GM20431 (cell line): ENCODE results near the gene MAP2K5.

Source experiments
- in situ Hi-C: fragments of 300-500 bp; cut with MseI, MboI; formaldehyde crosslinking; loops from one replicate; pipeline ENCODE4 v1.15.0; 2020; ENCODE audit warnings: low sequenced_read_pairs; ENCODE audit not compliant: unreplicated experiment

MAP2K5 gene

DNA sequence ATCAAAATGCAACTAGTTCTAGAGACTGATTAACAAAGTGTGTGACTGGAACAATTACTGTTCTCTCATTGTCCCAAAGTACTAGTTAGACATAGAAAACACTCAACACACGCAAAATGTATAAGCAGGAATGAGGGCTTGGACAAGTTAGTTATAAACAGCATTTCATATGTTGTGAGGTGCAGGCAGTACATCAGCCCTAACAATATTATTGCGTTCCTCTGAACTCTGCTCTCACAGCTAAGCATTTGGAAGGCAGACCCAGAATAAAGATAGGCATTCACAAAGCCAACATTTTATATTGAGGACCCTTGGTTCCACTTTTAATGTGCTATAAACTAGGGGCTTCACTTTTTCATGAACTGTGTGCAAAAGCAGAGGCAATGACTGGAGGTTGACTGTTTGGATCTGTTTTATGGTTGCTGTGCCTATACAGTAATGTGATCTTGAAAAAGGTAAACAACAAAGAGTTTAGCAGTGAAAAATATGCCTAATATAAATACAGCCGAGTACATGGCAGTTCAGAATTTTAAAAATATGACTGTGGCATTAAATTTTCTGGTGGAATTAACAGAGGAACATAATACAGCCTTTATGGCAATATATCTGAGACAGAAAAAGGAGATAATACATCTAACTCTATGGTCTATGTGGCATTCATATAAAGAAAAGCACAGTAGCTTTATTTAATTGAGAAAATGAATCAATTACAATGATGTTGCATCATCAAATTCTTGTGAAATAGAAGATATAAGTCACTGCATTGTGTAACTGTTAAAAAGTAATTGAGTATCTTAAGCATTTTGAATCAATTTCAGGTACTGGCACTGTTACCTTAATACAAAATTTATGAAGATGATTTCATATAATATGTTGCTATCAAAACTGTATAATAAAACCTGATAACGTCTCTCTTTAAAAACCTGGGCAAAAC is 202.8 kb downstream of the MAP2K5 start:
- in situ Hi-C loops: no loop called here

DNA sequence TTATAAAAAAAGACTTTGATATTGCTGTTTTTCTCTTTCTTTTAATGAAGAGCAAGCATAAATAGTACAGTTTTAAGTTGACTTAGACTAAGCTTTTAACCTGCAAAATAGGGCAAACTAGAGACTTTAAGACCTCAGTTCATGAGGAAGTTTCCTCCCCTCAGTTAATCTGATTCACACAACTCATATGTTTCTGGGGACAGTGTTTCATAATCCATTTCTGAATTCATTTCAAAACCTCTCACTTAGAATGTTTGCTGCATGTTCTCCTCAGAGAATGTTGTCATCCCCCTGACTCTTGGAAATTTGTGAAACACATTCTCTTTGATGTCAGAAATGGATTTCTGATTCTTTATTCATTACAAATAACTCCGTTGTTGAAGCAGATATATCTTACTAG is 203.5 kb downstream of the MAP2K5 start:
- in situ Hi-C loops: no loop called here

DNA sequence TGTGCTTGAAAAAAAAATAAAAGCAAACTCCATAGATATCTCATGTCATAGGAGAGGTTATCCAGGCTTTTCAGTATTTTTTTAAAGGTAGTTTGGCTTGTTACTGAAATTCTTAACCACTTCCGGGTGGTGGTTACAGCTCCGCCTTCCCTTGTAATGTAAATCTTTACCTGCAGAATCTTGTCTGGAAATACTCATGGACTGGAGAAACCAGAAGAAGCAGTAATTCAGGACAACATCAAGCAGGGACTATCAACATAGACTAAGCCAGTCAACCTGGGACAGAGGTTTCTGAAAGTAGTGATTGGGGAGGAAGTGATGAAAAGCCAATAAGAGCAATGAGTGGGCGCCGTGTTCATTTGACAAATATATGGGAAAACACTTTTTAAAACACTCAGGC is 203.9 kb downstream of the MAP2K5 start:
- in situ Hi-C loops: no loop called here

DNA sequence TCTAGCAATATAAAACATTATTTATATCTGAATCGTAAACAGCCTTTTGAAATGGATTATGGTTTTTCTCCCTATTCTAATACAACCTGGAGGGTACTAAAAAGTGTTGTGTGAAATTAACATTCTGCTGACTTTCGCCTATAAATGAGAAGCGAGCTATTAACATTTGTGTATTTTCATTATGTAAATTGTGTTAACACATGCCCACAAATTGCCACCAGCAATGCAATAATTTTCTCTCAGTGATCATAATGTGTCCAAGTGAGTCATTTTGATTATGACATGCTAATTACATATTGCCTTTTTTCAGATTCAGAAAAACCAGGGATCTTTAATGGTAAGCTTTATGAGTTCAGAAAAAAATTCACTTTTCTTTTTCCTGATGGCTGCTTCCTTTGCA is 205.4 kb downstream of the MAP2K5 start:
- in situ Hi-C loops: no loop called here

DNA sequence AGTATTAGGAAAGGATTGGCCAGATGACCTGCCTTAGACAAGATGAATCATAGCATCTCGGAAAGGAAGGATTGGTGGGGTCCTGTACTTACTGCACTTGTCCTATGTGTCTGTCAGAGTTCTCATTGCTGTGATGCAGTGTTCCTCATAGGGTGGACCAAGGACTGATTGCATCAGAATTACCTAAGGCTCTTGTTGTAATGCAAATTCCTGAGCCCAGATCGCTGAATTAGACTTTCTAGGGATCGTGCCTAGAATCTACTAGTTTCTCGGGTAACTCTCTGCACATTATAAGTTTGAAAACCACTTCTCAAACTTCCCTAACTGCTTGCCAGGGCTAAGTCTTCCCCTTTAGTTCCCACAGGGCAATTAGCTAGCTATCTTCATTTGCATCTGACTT is 207.9 kb downstream of the MAP2K5 start:
- in situ Hi-C loops: no loop called here

DNA sequence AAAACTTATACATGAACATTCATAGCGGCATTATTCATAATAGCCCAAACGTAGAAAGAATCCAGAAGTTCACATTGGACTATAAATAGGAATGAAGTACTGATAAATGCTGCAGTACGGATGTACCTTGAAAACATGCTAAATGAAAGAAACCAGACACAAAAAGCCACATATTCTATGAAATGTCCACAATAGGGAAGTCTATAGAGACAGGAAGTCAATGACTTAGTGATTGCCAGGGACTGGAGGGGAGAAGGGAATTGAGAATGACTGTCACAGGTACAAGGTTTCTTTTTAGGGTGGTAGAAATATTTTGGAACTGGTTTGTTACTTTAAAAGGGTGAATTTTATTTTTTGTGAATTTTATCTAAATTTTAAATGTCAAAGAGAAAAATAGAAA is 211.4 kb downstream of the MAP2K5 start:
- in situ Hi-C loops: no loop called here

DNA sequence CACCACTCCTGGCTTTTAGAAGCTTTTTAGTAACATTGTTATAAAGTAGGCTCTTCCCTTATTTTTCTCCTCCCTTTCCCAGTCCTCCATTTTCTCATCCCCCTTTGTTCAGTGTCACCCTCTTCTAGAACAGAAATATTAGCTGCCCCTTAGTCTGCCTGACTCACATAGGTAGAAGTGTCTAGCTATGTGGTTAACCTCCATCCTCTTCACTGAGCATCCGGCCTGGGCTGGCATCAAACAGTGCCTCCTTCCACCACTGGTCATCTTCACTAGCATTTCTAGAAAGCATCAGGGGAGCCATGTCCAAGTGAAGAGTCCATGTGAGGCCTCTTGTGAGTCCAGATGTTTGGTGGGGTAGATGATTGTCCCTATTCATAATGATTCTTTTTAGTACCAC is 212.8 kb downstream of the MAP2K5 start:
- in situ Hi-C loops: no loop called here

DNA sequence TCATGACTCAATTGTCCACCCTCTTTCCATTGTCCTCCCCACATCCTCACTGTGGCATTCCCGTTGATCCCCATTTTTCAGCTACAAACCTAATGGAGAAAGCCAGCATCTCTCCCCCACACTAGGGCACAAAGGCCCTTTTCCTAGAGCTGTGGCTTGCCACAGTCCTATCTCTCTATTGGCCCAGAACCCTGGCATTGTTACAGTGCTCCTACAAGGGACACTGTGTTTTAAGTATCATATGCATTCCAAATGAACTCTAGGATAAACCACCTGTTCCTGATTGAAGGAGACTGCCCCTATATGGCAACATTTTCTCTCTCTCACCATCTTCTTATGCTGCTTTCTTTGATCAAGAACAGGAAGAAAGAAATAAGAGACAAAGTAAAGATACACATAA is 213.4 kb downstream of the MAP2K5 start:
- in situ Hi-C loops: no loop called here

DNA sequence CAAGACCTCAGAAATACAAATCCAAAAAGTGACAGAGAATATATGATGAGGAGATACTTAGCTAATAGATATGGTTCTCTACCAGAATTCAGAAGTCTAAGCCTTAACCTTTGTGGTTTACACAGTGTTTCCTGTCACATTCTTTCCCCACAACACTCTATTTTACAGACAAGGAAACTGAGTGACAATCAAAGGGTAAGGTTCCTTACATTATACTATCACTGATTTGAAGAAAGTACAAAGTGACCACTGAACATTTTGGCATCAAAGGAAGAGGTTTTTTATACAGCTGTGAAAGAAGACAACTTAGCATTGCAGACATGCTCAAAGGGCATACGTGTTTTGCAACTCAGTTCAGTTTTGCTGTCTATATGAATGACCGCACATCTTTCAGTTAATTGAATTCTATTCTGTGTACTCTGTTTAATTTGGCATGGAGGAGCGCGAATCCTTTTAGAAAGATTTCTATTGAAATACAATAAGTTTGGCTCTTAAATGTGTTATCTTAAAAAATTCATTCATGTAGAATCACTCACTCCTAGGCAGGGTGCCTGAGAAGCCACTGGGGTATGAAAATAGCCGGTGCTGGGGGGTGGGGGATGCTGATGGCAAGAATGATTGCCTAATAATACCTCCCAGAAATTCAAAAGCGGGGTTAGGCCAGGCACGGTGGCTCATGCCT is 216.3 kb downstream of the MAP2K5 start:
- in situ Hi-C loops: no loop called here

DNA sequence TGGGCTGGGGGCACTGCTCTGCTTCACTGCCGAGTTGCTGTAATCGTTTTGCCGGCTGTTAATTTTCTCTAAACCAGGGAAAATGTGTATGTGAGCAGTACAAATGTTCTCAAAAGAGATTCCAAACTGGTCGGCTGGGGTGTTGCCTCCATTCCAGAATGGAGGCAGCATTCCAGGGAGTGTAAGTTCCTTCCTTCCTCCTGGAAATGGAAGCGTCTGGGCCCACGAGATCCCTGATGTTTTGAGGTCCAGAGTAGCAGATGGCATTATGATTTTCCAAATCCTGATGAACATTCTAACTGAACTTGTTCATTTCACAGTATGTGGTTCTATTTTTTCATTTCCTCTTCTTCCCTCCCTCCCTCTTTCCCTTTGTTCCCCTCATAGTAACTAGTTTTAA is 218.4 kb downstream of the MAP2K5 start:
- in situ Hi-C loops: no loop called here

DNA sequence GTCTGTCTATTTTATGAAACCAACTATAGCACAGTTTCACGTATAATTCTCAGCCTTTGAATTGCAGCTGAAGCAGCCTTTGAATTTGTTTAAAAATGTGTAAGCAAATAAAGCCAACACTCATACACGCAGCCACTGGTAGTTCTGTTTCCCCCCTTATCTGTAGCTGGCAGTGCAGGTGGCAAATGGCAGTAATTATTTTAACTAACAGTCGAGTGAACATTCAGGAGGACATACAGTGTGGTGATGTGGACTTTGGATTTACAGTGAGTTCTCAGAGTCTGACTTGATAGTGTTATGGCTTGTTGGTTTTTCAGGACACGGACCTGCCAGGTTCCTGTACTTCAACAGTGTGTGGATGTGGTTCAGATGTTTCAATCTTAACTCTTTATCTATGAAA is 218.8 kb downstream of the MAP2K5 start:
- in situ Hi-C loops: no loop called here

DNA sequence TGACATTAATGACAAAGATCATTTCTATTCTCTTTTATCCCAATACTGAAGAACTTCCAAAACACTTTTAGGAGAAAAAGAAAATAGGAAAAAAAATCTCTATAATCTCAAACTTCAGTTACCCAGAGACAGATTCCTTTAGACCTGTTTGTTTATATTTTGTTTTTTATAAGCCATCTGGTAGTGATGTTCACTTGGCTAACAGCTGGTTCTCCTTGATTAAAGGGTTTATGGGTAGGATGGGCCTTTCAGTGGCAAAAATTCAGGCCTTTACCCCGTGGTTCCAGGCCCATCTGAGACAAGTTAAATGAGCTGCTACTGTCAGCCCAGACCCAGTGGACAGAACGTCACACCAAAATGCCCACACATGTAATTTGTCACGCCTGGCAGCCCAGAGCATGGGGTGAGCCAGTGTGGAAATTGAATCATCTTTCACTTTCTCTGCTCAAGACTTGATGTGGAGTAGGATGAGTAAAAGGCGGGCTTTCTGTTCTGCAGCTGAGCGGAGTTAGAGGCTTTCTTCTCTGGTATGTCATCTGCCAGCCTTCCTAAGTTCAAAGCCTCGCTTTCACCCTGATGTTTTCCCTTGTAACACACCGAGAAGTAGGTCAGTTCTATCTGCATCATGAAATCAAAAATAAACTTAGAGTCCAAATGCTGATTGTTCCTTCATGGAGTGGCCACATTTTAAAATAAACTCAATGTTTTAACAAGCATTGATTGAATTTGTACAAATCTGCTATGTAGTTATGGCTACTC is 220.3 kb downstream of the MAP2K5 start:
- in situ Hi-C loops: no loop called here

DNA sequence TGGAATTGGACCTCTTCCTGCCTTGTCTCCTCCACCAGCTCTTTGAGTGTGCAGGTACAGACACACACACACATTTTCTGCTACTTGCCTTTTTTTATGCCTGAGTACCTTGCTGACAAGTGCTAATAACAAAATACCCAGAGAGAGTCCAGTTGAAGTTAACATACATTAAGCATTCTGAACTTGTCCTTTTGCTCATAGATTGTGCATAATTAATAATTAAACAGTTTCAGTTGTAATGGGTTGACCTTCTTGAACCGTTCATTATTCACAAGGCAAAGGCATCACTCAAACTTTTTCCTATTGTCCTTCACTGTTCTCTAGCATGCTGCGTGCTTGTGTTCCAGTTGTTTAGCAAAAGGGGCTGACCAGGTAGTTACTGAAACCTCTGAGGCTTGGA is 223.2 kb downstream of the MAP2K5 start:
- in situ Hi-C loops: no loop called here

DNA sequence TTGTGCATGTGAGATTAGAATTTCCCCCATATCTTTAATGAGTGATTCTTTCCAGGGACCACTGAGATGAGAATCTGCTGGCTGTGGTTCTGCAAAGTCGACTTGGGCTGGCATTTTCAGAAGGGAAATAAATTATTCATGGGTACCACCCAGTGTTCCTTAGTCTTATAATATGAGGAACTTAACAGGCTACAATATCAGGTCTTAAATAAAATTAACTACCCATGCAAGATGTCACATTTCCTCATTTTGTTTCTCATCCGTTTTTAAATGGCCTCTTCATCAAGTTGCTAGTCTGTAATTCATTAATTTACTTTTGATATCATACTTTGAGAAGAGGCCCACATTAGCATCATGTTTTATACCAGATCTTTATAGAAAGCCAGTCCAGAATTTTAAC is 224.5 kb downstream of the MAP2K5 start:
- in situ Hi-C loops: no loop called here

DNA sequence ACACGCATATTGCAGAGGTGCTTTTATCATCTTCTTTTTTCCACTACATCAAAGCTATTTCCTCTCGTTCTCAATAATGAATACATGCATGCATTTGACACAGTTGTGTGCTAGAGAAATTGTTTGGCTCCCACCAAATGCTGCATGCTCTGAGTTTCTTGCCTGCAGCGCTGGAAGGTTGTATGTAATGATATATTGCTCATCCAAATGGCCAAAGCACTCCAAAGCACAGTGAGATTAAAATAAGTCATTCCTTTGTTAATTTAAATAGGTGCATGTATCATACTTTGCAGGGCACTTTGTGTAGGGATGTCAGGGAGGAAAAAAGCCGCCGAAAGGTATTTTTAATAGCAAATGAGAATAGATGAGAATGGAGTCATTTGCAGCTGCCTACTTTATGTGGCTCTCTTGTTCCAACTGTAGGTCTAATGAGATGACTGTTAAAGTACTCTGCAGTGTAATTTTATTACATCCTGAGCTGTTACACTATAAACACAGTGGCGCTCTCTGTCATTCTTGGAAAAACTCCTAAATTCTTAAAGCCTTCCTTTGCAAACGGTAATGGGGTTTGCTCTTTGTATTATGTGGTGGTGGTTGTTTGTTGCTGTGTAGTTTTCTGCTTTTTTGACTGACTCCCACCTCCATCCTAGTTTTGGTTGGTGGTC is 225.9 kb downstream of the MAP2K5 start:
- in situ Hi-C loops: no loop called here

DNA sequence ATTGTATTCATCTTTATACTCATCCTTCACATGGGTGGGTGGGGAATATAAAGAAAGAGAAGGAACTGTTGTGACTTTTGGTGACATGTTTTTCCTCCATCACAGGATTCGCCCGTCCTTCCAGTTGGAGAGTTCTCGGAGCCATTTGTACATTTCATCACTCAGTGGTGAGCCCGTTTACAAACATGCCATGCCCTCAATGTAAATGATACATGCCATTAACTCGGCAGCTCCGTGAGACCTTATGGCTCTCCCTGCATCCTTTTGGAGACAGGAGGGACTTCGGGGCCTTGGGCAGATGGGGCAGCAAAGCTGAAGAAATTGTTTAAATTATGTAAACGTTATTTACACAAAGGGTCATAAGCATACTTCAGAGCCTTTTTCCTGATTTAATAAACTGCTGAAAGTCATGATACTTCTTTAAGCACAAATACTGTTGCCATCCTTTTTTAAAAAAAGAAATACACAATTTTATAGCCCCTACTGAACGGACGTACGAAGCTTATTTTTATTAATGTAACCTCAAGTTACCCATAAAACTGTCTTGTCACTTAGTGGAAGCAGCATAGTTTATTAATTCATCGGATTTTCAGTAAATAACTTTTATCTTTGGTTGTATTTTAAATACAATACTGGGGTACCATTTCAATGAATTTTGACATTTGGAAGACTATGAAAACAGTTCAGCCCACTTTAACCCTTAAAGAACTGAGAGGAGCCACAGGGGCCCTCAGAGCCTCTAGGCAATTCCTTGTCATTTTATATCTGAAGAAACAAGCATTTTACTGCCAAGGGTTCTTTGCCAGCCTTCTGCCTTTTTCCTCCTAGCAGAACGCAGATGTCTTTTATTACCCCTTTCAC is 227.2 kb downstream of the MAP2K5 start:
- in situ Hi-C loops: no loop called here

DNA sequence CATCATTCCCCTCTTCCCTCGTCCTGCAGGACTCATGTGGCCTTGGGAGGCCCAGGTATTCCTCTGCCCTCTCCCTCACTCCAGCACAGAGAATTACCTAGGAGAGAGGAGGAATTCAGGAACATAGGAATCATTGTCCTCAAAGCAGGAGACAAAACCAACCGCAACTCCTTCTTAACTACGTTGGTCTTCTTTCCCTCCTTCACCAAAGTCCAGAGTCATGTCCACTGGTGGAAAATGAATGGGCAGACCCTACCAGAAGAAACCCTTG is 227.8 kb downstream of the MAP2K5 start:
- in situ Hi-C loops: no loop called here

DNA sequence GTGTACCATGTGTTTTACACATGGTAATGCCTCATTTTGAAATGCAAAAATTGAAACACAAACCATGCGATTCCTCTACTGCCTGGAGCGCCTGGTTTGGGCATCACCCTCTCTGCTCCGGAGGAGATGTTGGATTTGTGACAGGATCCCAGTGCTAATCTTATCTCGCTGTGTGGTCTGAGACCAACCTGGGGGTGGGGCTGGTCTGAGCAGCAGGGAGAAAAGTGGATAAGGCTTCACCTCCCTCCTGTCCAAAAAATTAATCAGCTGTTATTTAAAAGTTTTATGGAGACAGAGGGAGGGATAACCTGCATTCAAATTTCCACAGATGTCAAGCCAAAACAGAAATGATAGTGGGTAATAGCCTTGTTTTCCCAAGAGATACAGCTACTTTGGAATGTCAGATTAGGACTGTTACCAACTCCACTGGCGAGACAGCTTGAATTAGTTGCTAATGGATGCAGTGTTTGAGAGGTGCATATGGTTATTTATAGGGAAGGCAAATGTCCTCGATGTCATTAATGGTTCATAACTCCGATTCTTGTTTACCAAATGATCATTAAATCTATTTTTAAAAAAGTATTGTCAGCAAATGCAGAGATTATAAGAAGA is 228.8 kb downstream of the MAP2K5 start:
- in situ Hi-C loops: no loop called here

DNA sequence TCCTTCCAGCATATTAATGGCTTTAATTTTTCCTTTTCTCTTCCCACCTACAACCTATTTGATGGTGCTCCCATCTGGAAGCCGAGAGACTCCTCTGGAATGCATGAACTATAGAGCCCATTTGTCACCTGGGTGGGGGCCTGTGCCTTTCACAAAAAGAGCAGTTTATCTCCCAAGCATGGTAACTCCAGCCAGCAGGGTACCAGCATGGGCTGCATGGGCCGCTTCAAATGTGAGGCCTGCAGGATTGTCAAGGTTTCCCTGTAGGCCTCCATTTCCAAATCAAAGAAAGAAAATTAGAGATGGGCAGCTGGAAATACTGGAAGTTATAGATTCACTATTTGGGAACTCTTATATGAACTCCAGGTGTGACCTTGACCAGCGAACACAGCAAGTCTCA is 232.1 kb downstream of the MAP2K5 start:
- in situ Hi-C loops: no loop called here
